Measurements from ENCODE around the gene TRAF2. TPM values are rescaled to one million over a fixed set of nuclear protein-coding genes. Genes with fewer than 3 reads are reported as not detected.
A peak's percentile ranks its signal among the peaks of the same experiment; 100 is the strongest.
"Not testable (repeated sequence)": the region's sequence is repeated elsewhere in the genome, so short reads cannot be mapped to it uniquely, and the experiment has no call there.

TRAF2 gene
- total and polyA plus RNA-seq, 2 of the 4 experiments (the other 2 are of a cell fraction): 6.6 to 12.0 TPM

DNA sequence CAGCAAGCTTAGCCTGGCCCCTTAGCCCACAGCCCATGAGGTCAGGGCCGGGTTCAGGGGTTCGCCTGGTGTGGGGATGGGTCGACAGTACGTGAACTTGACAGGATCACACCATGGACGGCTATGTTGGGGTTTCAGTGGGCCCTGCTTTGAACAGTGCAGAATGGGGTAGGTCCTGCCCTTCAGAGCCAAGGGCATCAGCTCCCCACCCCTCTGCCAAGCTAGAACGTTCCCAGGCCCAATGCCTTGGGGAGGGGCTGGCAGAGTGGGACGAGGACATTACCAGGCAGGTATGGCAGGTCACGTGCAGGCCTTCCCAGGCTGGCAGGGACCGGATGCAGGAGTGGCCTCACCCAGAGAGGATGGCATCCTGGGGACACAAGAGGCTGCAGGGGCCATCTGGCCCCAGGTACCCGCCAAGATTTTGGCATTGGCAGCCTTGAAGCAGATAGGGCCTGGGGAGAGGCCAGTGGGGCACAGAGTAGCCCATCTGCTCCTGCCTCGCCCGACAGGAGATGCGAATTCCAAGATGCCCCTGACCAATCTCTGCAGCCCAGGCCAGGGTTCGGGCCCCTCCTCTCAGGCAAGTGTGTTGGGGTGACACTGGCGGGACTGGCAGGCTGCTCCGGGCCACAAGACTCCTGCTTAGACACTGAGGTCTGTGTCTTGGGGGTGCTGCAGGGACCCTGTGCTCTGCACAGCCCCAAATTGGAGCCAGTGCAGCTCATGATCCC, 44.5 kb upstream of the TRAF2 start:
- Histone ChIP-seq H4K20me1 (ENCODE audit: insufficient read depth, low read length) (peaks cover 25% of the 10 kb centered on the region), H3K36me3 (ENCODE audit: control insufficient read depth, insufficient read depth, low read length) (peaks cover 11% of the 10 kb centered on the region), H3K27me3 (ENCODE audit: control insufficient read depth, insufficient read depth, low read length) (peaks cover 19% of the 10 kb centered on the region), H2BK120ac (ENCODE audit: low read depth, low read length) (0 out of 2 replicates have a peak overlapping the region, but pooled peaks have one; percentile 1), H3K14ac (replicated peaks; ENCODE audit: low read depth, low read length) (peak overlapping the region; percentile 32), H2AK5ac (ENCODE audit: low read depth, low read length) (peak overlapping the region; percentile 50; the same call in 1 of the 2 replicates)
- H3K56ac ChIP-seq (ENCODE audit: extremely low read depth, insufficient read depth, low read length); H3K23ac ChIP-seq (ENCODE audit: low read depth, low read length); H2BK20ac ChIP-seq (ENCODE audit: low read depth, low read length); H3K27ac ChIP-seq (ENCODE audit: insufficient read depth, low read length); intact Hi-C loops (cut with micrococcal nuclease); H3K9ac ChIP-seq (ENCODE audit: low read depth, low read length); H4K8ac ChIP-seq (ENCODE audit: low read depth in 2 of 2, low read length in 2 of 2); H3K4me2 ChIP-seq (ENCODE audit: low read depth, low read length); H2AFZ ChIP-seq (replicated peaks; ENCODE audit: low read length, poor library complexity); in situ Hi-C loops (cut with MboI; ENCODE audit: low sequenced_read_pairs); H3K4me3 ChIP-seq (ENCODE audit: insufficient read depth, low read depth, low read length); H3K79me1 ChIP-seq (ENCODE audit: low read depth in 1 of 2, low read length in 2 of 2); H2AK9ac ChIP-seq (replicated peaks; ENCODE audit: low read depth, low read length, poor library complexity); H3K18ac ChIP-seq (ENCODE audit: low read depth, low read length); H3K4ac ChIP-seq (ENCODE audit: low read depth, low read length); H4K5ac ChIP-seq (ENCODE audit: low read depth, low read length); BruUV-seq (replicated peaks); H3K9me3 ChIP-seq (ENCODE audit: control insufficient read depth, insufficient read depth, low read length); H2BK15ac ChIP-seq (ENCODE audit: low read depth, low read length); H3K9me1 ChIP-seq (ENCODE audit: insufficient read depth, low read length); H2BK5ac ChIP-seq (ENCODE audit: low read depth, low read length, poor library complexity, severe bottlenecking); dilution Hi-C loops (cut with HindIII; ENCODE audit: low sequenced_read_pairs, unreplicated experiment); H3K4me1 ChIP-seq (ENCODE audit: control insufficient read depth, insufficient read depth, low read length); H4K91ac ChIP-seq (ENCODE audit: insufficient read depth, low read depth, low read length); ATAC-seq (ENCODE audit: low read depth); DNase-seq: not testable (repeated sequence)
- ChIA-PET POLR2A (ENCODE audit: unreplicated experiment) (interaction anchor here (0.6 to 0.9 kb wide), 2 partner anchors 30 to 433 kb away, joined by 4 to 6 read pairs; no protein-coding TSS in a partner anchor), CTCF (interaction anchor here (0.7 kb wide), 1 partner anchor 35 kb away, joined by 3 read pairs; no protein-coding TSS in a partner anchor)
- WGBS, 2 experiments (ENCODE audit: extremely low coverage in 2 of 2, insufficient read length in 1 of 2): no CpG with 5 or more reads among the region's 16 CpGs
